ENCODE measurements around the gene PLXNC1. TPM values are rescaled to one million over a fixed set of nuclear protein-coding genes. Genes with fewer than 3 reads are reported as not detected.

Gene PLXNC1
- total and polyA plus RNA-seq, 4 donors, result 27.6 to 58.2 (median 42.1) TPM

DNA sequence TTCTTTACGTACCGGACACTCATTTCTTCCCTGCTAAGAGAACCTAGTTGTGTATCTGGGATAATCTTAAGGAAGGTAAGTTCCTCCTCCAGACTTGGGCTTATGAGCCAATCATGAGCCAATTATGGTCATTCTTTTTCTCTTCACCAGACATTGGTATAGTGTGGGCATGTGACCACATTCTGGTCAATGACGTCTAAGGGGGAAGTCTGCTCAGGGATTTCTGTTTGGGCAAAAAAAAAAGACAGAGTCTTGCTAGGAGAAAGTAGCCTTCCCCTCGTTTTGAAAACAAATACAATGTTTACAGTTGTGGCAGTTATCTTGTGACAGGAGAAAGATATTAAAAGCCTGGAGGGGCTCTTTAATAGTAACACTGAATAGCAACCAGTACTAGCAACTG is 20.1 kb upstream of the PLXNC1 start:
- WGBS (ENCODE audit: insufficient coverage), result 60% methylated on average over 1 of the region's 4 CpGs
- no peak overlapping the region for H3K27ac ChIP-seq (ENCODE audit: low read depth, low read length)

DNA sequence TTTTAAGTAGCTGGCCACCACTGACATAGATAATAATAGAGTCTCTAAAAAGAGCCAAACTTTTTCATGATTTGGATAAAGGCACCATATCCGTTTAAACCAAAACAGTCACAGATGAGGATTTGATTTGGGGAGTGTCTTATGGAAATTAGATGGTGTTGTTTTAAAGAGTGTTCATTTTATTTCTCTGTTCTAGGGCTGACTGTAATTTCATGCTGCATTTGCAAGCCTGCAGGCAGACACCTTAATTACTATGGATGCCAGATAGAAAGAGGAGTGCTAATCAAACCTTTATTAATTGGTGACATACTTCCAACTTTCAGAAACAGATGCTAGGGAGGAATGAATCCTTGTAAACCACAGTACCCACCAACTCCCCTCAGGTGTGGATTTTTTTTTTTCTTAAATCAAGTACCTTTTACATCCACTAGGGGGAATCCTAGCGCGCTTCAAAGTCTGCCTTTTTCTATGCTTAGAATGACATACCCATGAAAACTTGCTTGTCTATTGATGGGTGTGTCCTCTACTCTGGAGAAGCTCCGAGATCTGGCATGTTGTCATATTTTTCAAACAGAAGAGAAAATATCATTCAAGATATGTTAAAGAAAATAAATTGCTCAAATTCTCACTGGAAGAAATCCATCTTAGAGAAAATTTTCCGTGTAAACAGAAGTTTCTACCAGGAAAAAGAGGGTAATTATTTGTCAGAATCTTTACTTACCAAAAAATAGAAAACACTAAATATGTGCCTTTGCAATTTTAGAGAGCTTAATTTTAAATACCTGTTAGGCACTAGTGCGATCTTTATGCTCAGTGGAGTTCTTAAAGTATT is 14.2 kb upstream of the PLXNC1 start:
- H3K27me3 ChIP-seq (ENCODE audit: control insufficient read depth, insufficient read depth, low read length), result no peaks in the 10 kb centered on the region
- H3K4me3 ChIP-seq (ENCODE audit: low read depth, low read length), result no peak overlapping the region
- WGBS (ENCODE audit: insufficient coverage), result no CpG with 5 or more reads among the region's 6 CpGs

More for the DNA sequence above, 20.1 kb upstream of the PLXNC1 start:
- Histone ChIP-seq H3K36me3 (ENCODE audit: control insufficient read depth, insufficient read depth, low read length) (no peaks in the 10 kb centered on the region), H3K4me1 (ENCODE audit: control insufficient read depth, insufficient read depth, low read length) (no peaks in the 10 kb centered on the region), H3K9me3 (ENCODE audit: control insufficient read depth, insufficient read depth, low read length) (no peaks in the 10 kb centered on the region), H3K27me3 (ENCODE audit: control insufficient read depth, insufficient read depth, low read length) (peaks cover 2% of the 10 kb centered on the region), H3K4me3 (ENCODE audit: low read depth, low read length) (no peak overlapping the region)
- DNase-seq (ENCODE audit: low read depth in 4 of 6, low spot score in 6 of 6), result no peak

DNA sequence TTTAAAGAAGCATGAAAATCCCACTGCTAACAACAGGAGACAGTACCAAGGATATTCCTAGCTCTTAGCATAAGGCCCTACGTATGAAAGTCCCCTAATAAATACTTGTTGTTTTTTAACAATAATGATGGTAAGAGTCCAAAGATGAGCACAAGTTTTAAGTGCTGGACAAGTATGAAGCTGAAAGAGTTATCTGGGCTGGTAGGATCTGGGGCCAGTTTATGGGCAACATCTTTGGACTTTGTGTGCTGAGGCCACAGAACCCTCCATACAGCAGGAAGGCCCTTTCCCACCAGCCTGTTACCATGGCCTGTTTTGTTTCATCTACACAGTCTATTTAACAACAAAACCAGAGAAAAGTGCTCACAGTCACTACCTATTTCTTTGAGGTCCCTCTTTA is 12.5 kb upstream of the PLXNC1 start:
- no peaks in the 10 kb centered on the region for H3K27me3 ChIP-seq (ENCODE audit: control insufficient read depth, insufficient read depth, low read length)
- no peaks in the 10 kb centered on the region for H3K9me3 ChIP-seq (ENCODE audit: control insufficient read depth, insufficient read depth, low read length)
- no peak for DNase-seq (ENCODE audit: low read depth in 4 of 6, low spot score in 6 of 6)
- H3K36me3 ChIP-seq (ENCODE audit: control insufficient read depth, insufficient read depth, low read length), result no peaks in the 10 kb centered on the region
- WGBS (ENCODE audit: insufficient coverage), result no CpG with 5 or more reads among the region's 1 CpG
- H3K4me3 ChIP-seq (ENCODE audit: low read depth, low read length), result no peak overlapping the region
- no peaks in the 10 kb centered on the region for H3K4me1 ChIP-seq (ENCODE audit: control insufficient read depth, insufficient read depth, low read length)
- no peak overlapping the region for H3K27ac ChIP-seq (ENCODE audit: low read depth, low read length)

More for the DNA sequence above, 14.2 kb upstream of the PLXNC1 start:
- H3K27ac ChIP-seq (ENCODE audit: low read depth, low read length), result no peak overlapping the region
- no peaks in the 10 kb centered on the region for H3K9me3 ChIP-seq (ENCODE audit: control insufficient read depth, insufficient read depth, low read length)
- H3K4me1 ChIP-seq (ENCODE audit: control insufficient read depth, insufficient read depth, low read length), result no peaks in the 10 kb centered on the region
- no peaks in the 10 kb centered on the region for H3K36me3 ChIP-seq (ENCODE audit: control insufficient read depth, insufficient read depth, low read length)
- DNase-seq (ENCODE audit: low read depth in 4 of 6, low spot score in 6 of 6), result peak in 2 of 6 donors; percentile 71 to 88

DNA sequence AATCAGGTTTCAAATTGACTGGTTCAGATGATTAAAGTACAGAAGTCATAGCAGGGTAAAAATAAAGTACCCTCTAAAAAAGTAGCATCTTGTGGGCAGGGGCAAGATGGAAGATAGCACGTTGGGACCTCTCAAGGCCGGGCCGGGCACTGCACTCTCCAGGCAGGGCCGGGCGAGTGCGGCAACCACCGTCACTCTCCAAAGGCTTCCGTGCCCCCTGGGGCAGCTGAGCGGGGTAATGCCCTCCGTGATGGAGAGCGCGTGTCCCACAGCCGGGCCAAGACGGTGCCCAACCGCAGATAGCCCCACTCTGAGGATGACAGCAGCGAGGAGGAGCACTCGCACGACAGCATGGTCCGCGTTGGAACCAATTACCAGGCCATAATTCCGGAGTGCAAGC is 8.6 kb upstream of the PLXNC1 start:
- Histone ChIP-seq H3K27ac (ENCODE audit: low read depth, low read length) (no peak overlapping the region), H3K36me3 (ENCODE audit: control insufficient read depth, insufficient read depth, low read length) (no peaks in the 10 kb centered on the region), H3K4me3 (ENCODE audit: low read depth, low read length) (no peak overlapping the region), H3K4me1 (ENCODE audit: control insufficient read depth, insufficient read depth, low read length) (no peaks in the 10 kb centered on the region), H3K9me3 (ENCODE audit: control insufficient read depth, insufficient read depth, low read length) (no peaks in the 10 kb centered on the region), H3K27me3 (ENCODE audit: control insufficient read depth, insufficient read depth, low read length) (no peaks in the 10 kb centered on the region)
- DNase-seq (ENCODE audit: low read depth in 4 of 6, low spot score in 6 of 6), result no peak
- WGBS (ENCODE audit: insufficient coverage), result 89% methylated on average over 21 of the region's 21 CpGs

DNA sequence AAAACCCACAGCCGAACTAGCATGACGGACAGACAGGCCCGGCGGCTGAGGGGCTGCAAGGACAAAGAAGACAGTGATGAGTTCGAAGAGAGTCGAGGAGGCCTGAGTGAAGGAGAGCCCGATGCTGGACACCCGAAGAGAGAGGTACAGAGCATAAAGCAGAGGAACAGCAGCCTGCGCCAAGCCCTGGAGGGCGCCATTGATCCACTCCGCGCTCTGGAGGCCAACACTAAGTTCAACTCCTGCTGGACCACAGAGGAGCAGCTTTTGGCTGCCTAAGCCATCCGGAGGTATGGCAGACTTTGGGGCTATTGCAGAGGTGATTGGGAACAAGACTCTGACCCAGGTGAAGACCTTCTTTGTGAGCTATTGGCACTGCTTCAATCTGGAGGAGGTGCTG is 7.8 kb upstream of the PLXNC1 start:
- Histone ChIP-seq H3K4me1 (ENCODE audit: control insufficient read depth, insufficient read depth, low read length) (no peaks in the 10 kb centered on the region), H3K36me3 (ENCODE audit: control insufficient read depth, insufficient read depth, low read length) (no peaks in the 10 kb centered on the region), H3K9me3 (ENCODE audit: control insufficient read depth, insufficient read depth, low read length) (no peaks in the 10 kb centered on the region), H3K27ac (ENCODE audit: low read depth, low read length) (no peak overlapping the region), H3K27me3 (ENCODE audit: control insufficient read depth, insufficient read depth, low read length) (no peaks in the 10 kb centered on the region), H3K4me3 (ENCODE audit: low read depth, low read length) (no peak overlapping the region)
- 86% methylated on average over 13 of the region's 13 CpGs for WGBS (ENCODE audit: insufficient coverage)
- no peak for DNase-seq (ENCODE audit: low read depth in 4 of 6, low spot score in 6 of 6)

DNA sequence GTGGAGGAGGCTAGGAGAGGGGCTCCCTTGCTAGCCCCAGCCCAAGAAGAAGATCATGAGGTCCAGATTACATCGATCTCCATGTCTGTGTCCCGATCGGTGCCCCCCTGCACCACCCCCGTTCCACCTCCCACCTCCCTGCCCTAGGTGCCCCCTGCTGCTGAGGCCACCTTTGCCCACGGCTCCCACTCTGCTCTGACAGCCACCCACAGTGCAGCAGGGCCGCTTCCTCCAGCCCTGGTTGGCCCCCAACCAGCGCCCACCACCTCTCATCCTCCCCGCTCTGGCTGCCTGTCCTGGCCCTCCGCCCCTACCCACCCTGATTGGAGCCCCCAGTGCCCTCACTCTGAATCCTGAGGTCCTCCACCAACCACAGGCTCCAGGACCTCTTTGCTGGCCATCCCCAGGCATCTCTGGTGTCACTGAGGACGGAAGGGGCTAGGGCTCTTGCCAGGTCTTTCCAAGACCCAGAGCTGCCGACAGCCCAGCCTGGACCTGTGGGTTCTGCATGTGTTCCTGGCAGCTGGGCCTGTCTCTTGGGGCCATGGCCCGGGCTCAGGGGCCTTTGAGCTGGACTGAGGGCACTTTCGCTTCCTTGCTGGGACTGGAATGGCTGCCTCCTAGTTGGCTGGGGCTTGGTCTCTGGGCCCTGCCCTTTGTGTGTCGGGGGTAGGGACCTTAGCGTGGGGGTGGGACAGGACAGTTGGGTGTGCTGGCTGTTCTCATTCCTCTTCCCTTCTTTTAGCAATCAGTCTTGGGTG is 7.2 kb upstream of the PLXNC1 start:
- Histone ChIP-seq H3K4me3 (ENCODE audit: low read depth, low read length) (no peak overlapping the region), H3K27me3 (ENCODE audit: control insufficient read depth, insufficient read depth, low read length) (no peaks in the 10 kb centered on the region), H3K4me1 (ENCODE audit: control insufficient read depth, insufficient read depth, low read length) (no peaks in the 10 kb centered on the region), H3K36me3 (ENCODE audit: control insufficient read depth, insufficient read depth, low read length) (no peaks in the 10 kb centered on the region), H3K27ac (ENCODE audit: low read depth, low read length) (no peak overlapping the region), H3K9me3 (ENCODE audit: control insufficient read depth, insufficient read depth, low read length) (no peaks in the 10 kb centered on the region)
- DNase-seq (ENCODE audit: low read depth in 4 of 6, low spot score in 6 of 6), result no peak
- 87% methylated on average over 14 of the region's 15 CpGs for WGBS (ENCODE audit: insufficient coverage)

DNA sequence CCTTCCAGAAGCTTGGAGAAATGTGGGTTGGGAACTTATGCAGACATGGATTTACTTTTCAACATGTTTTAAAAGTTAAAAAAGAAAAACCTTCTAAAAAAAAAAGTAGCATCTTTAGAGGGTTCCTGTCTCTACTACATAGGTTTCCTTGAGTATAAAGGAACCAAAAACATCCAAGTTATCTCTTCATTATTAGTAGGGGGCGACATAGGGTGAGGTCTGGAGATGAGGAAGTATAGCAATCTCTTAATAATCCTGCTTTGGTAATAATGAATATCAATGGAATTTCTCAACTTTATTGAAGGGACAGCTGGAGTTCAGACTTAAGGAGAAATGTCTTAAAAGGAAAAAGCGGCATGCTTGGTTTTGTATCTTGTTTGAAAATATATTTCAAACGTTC is 6.5 kb upstream of the PLXNC1 start:
- DNase-seq (ENCODE audit: low read depth in 4 of 6, low spot score in 6 of 6), result no peak
- Histone ChIP-seq H3K27ac (ENCODE audit: low read depth, low read length) (no peak overlapping the region), H3K4me3 (ENCODE audit: low read depth, low read length) (no peak overlapping the region), H3K36me3 (ENCODE audit: control insufficient read depth, insufficient read depth, low read length) (no peaks in the 10 kb centered on the region), H3K9me3 (ENCODE audit: control insufficient read depth, insufficient read depth, low read length) (no peaks in the 10 kb centered on the region), H3K4me1 (ENCODE audit: control insufficient read depth, insufficient read depth, low read length) (peaks cover 2% of the 10 kb centered on the region), H3K27me3 (ENCODE audit: control insufficient read depth, insufficient read depth, low read length) (no peaks in the 10 kb centered on the region)
- no CpG with 5 or more reads among the region's 3 CpGs for WGBS (ENCODE audit: insufficient coverage)

DNA sequence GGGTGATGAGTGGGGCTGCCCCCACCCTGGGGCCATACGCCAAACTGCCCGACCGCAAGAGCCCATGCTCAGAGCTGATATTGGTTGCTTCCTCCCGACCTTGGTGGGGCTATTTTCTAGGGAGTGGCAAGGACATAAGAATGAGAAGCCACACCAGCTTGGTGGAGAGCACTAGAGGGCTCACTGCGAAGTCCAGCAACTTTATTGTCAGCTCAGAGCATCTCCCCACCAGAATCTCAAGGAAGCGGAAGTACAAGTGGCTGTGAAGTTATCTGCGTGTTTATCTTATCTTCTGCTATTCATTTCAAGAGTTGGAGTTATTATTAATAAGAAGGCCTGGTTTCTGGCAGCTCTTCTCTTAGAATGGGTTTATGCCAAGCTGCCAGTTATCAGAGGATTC is 4.9 kb upstream of the PLXNC1 start:
- no peak overlapping the region for H3K27ac ChIP-seq (ENCODE audit: low read depth, low read length)
- no peak overlapping the region for H3K4me3 ChIP-seq (ENCODE audit: low read depth, low read length)
- DNase-seq (ENCODE audit: low read depth in 4 of 6, low spot score in 6 of 6), result no peak
- H3K9me3 ChIP-seq (ENCODE audit: control insufficient read depth, insufficient read depth, low read length), result no peaks in the 10 kb centered on the region
- WGBS (ENCODE audit: insufficient coverage), result 93% methylated on average over 5 of the region's 7 CpGs
- peaks cover 7% of the 10 kb centered on the region for H3K27me3 ChIP-seq (ENCODE audit: control insufficient read depth, insufficient read depth, low read length)
- peaks cover 11% of the 10 kb centered on the region for H3K4me1 ChIP-seq (ENCODE audit: control insufficient read depth, insufficient read depth, low read length)
- no peaks in the 10 kb centered on the region for H3K36me3 ChIP-seq (ENCODE audit: control insufficient read depth, insufficient read depth, low read length)

DNA sequence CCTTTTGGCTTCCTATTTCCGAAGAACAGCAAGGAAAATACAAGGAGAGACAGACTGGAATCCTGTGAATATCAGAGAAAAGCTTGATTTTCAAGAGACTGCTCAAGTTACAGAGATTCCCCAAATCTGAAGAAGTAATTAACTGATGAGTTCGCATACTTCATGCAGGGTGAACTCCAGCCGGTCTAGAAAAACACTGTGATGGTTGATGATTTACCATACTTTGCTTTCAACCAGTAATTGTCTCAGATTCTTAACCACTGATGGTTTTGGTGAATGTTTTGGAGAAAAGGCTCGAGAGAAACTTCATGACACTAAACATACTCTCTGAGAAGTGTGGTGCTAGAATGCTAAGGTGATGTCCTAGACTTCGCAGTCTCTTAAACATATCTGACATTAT is 4.4 kb upstream of the PLXNC1 start:
- no peak overlapping the region for H3K4me3 ChIP-seq (ENCODE audit: low read depth, low read length)
- no peak overlapping the region for H3K27ac ChIP-seq (ENCODE audit: low read depth, low read length)
- WGBS (ENCODE audit: insufficient coverage), result 100% methylated on average over 1 of the region's 5 CpGs
- no peak for DNase-seq (ENCODE audit: low read depth in 4 of 6, low spot score in 6 of 6)
- H3K4me1 ChIP-seq (ENCODE audit: control insufficient read depth, insufficient read depth, low read length), result peaks cover 11% of the 10 kb centered on the region
- H3K36me3 ChIP-seq (ENCODE audit: control insufficient read depth, insufficient read depth, low read length), result no peaks in the 10 kb centered on the region
- peaks cover 7% of the 10 kb centered on the region for H3K27me3 ChIP-seq (ENCODE audit: control insufficient read depth, insufficient read depth, low read length)
- no peaks in the 10 kb centered on the region for H3K9me3 ChIP-seq (ENCODE audit: control insufficient read depth, insufficient read depth, low read length)

DNA sequence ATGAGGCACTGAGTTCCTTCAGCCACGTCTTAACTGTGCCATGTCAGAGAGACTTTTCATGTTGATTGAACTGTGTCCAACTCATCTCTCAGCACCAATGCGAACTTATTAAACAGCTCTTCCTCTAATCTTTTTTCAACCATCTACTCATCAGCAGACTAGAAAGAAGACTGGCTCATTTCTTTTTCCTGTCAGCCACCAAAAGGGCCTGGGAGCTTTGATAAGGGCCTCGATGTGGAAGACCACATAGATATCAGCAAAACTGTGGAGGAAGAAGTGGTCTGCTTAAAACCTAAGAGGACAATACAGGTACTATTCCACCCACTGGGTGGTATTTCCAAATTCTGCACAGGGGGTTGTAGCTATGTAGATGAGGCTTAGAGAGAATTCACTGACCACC is 3.6 kb upstream of the PLXNC1 start:
- Histone ChIP-seq H3K4me3 (ENCODE audit: low read depth, low read length) (no peak overlapping the region), H3K27ac (ENCODE audit: low read depth, low read length) (no peak overlapping the region), H3K36me3 (ENCODE audit: control insufficient read depth, insufficient read depth, low read length) (no peaks in the 10 kb centered on the region), H3K27me3 (ENCODE audit: control insufficient read depth, insufficient read depth, low read length) (peaks cover 9% of the 10 kb centered on the region), H3K4me1 (ENCODE audit: control insufficient read depth, insufficient read depth, low read length) (peaks cover 11% of the 10 kb centered on the region), H3K9me3 (ENCODE audit: control insufficient read depth, insufficient read depth, low read length) (no peaks in the 10 kb centered on the region)
- no peak for DNase-seq (ENCODE audit: low read depth in 4 of 6, low spot score in 6 of 6)
- no CpG with 5 or more reads among the region's 3 CpGs for WGBS (ENCODE audit: insufficient coverage)

Measured in spinal cord (tissue), 10 donors.